ENCODE data around the gene LRGUK.

The LRGUK gene

DNA sequence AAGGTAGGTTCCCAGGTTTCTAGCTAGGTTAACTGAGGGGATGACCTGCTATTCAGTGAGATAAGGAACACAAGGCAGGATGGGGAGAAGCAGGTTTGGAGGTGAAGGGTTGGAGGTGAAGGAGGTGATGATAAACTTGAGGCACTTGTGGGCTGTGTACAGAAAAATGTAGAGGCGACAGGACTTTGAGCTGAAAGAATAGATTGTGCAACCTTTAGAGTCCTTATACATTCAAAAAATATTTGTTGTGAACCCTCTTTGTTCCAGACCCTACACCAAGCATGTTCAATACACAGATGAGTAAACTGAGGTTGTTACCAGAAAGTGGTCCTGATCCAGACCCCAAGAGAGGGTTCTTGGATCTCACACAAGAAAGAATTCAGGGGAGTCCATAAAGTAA lies 45.4 kb upstream of the LRGUK start:
- Histone ChIP-seq H3K4me3 (ENCODE audit: low read length) (no peak overlapping the region), H3K9me2 (replicated peaks; ENCODE audit: insufficient read depth, low read length) (no peaks in the 10 kb centered on the region), H3K27ac (ENCODE audit: low read length) (no peak overlapping the region), H3K9ac (ENCODE audit: low read length) (no peak overlapping the region), H3K4me1 (ENCODE audit: low read length) (peaks cover 33% of the 10 kb centered on the region), H3K4me2 (ENCODE audit: low read depth, low read length) (no peak overlapping the region), H3K9me3 (replicated peaks; ENCODE audit: insufficient read depth, low read length) (no peaks in the 10 kb centered on the region), H3K36me3 (replicated peaks; ENCODE audit: insufficient read depth, low read length) (no peaks in the 10 kb centered on the region), H2AFZ (ENCODE audit: low read length) (no peak overlapping the region), H4K20me1 (ENCODE audit: insufficient read depth, low read length) (no peaks in the 10 kb centered on the region), H3F3A (ENCODE audit: insufficient read depth, low read length) (no peaks in the 10 kb centered on the region), H3K79me2 (ENCODE audit: low read length) (no peaks in the 10 kb centered on the region), H3K27me3 (replicated peaks; ENCODE audit: insufficient read depth, low read length) (no peaks in the 10 kb centered on the region)
- no peak for DNase-seq
- TF ChIP-seq EZH2 (optimal IDR thresholded peaks at IDR 0.05; ENCODE audit: low read depth, low read length) (no peak), EZH2phosphoT487 (IDR thresholded peaks at IDR 0.05; ENCODE audit: low read length) (no peak), CTCF (IDR thresholded peaks at IDR 0.05; ENCODE audit: low read length) (no peak)

GRCh38 chr7:134083766-134084487 lies 43.2 kb upstream of the LRGUK start:
- H3F3A ChIP-seq (ENCODE audit: insufficient read depth, low read length) = no peaks in the 10 kb centered on the region
- TF ChIP-seq EZH2phosphoT487 (IDR thresholded peaks at IDR 0.05; ENCODE audit: low read length) = no peak
- TF ChIP-seq CTCF (IDR thresholded peaks at IDR 0.05; ENCODE audit: low read length) = no peak
- TF ChIP-seq EZH2 (optimal IDR thresholded peaks at IDR 0.05; ENCODE audit: low read depth, low read length) = no peak
- H2AFZ ChIP-seq (ENCODE audit: low read length) = no peak overlapping the region
- H3K4me3 ChIP-seq (ENCODE audit: low read length) = no peak overlapping the region
- DNase-seq = no peak
- H3K27me3 ChIP-seq (replicated peaks; ENCODE audit: insufficient read depth, low read length) = no peaks in the 10 kb centered on the region
- H3K79me2 ChIP-seq (ENCODE audit: low read length) = no peaks in the 10 kb centered on the region
- H3K4me2 ChIP-seq (ENCODE audit: low read depth, low read length) = no peak overlapping the region
- H3K4me1 ChIP-seq (ENCODE audit: low read length) = peaks cover 31% of the 10 kb centered on the region
- H3K27ac ChIP-seq (ENCODE audit: low read length) = peak overlapping the region; percentile 9; the same call in 1 of the 2 replicates
- H3K9me3 ChIP-seq (replicated peaks; ENCODE audit: insufficient read depth, low read length) = no peaks in the 10 kb centered on the region
- H3K9me2 ChIP-seq (replicated peaks; ENCODE audit: insufficient read depth, low read length) = no peaks in the 10 kb centered on the region
- H3K36me3 ChIP-seq (replicated peaks; ENCODE audit: insufficient read depth, low read length) = no peaks in the 10 kb centered on the region
- H3K9ac ChIP-seq (ENCODE audit: low read length) = no peak overlapping the region
- H4K20me1 ChIP-seq (ENCODE audit: insufficient read depth, low read length) = no peaks in the 10 kb centered on the region

DNA sequence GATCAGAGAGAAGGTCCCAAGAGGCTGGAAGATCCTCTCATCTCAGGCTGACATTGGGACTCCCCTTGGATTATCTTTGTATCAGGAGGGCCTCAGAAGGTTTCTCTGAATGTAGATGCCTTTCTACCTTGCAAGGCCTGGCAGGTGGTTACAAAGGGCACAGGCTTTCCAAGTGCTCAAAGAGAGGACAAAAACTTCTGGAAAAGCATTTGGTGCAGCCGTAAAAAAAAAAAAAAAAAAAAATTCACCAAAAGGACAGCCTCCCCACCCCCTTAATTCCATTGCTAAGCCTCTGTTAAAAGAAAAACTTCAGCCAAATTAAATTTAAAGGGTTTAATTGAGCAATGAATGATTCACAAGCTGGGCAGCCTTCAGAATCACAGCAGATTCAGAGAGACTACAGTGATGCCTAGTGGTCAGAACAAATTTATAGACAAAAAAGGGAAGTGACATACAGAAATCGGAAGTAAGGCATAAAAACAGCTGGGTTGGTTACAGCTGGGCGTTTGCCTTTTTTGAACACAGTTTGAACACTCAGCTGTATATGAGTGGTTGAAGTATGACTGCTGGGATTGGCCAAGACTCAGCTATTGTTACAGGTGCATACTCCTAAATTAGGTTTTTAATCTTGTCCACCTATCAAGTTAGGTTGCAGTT lies 42.5 kb upstream of the LRGUK start:
- Histone ChIP-seq H3K9me2 (replicated peaks; ENCODE audit: insufficient read depth, low read length) (no peaks in the 10 kb centered on the region), H3K36me3 (replicated peaks; ENCODE audit: insufficient read depth, low read length) (no peaks in the 10 kb centered on the region), H2AFZ (ENCODE audit: low read length) (no peak overlapping the region), H3K4me1 (ENCODE audit: low read length) (peaks cover 28% of the 10 kb centered on the region), H3K4me3 (ENCODE audit: low read length) (no peak overlapping the region), H3F3A (ENCODE audit: insufficient read depth, low read length) (no peaks in the 10 kb centered on the region), H3K27ac (ENCODE audit: low read length) (peak overlapping the region; percentile 9; the same call in 1 of the 2 replicates), H3K9me3 (replicated peaks; ENCODE audit: insufficient read depth, low read length) (no peaks in the 10 kb centered on the region), H3K4me2 (ENCODE audit: low read depth, low read length) (no peak overlapping the region), H3K27me3 (replicated peaks; ENCODE audit: insufficient read depth, low read length) (no peaks in the 10 kb centered on the region), H4K20me1 (ENCODE audit: insufficient read depth, low read length) (no peaks in the 10 kb centered on the region), H3K79me2 (ENCODE audit: low read length) (no peaks in the 10 kb centered on the region), H3K9ac (ENCODE audit: low read length) (no peak overlapping the region)
- TF ChIP-seq EZH2phosphoT487 (IDR thresholded peaks at IDR 0.05; ENCODE audit: low read length) (no peak), CTCF (IDR thresholded peaks at IDR 0.05; ENCODE audit: low read length) (no peak), EZH2 (optimal IDR thresholded peaks at IDR 0.05; ENCODE audit: low read depth, low read length) (no peak)
- peak; percentile 72 for DNase-seq
